Uterus (tissue), 4 donors: ENCODE data around the gene GYG2. TPM values are rescaled to one million over a fixed set of nuclear protein-coding genes. Genes with fewer than 3 reads are reported as not detected.

ENCODE experiments used
- DNase-seq, 2 donors: peaks; one replicate each; pipeline ENCODE4 v3.0.0-alpha.2; 2019 to 2020
- H3K27ac ChIP-seq, 2 donors: fragments of 200-600 bp; sonication (generic); 1 replicate in 1 of 2; 2 replicates in 1 of 2; pipeline ENCODE4 v1.5.1; 2016 to 2018
- H3K27me3 ChIP-seq, 2 donors: fragments of 200-600 bp; sonication (generic); one replicate each; pipeline ENCODE4 v1.5.1; 2018 to 2019; ENCODE audit warnings: control low read depth in 1 of 2
- H3K36me3 ChIP-seq, 2 donors: fragments of 200-600 bp; sonication (generic); one replicate each; pipeline ENCODE4 v1.5.1; 2019; ENCODE audit warnings: control low read depth in 1 of 2
- H3K4me1 ChIP-seq, 2 donors: fragments of 200-600 bp; sonication (generic); one replicate each; pipeline ENCODE4 v1.5.1; 2018 to 2019; ENCODE audit warnings: control low read depth in 1 of 2
- H3K4me3 ChIP-seq, 2 donors: fragments of 200-600 bp; sonication (generic); 1 replicate in 1 of 2; 2 replicates in 1 of 2; pipeline ENCODE4 v1.5.1; 2018 to 2019; ENCODE audit warnings: mild to moderate bottlenecking in 1 of 2
- H3K9me3 ChIP-seq, 2 donors: fragments of 200-600 bp; sonication (generic); one replicate each; pipeline ENCODE4 v1.5.1; 2019; ENCODE audit warnings: control low read depth in 1 of 2
- CTCF ChIP-seq, 4 experiments: fragments of 200-600 bp in 2 of 4; fragments of 450-650 bp in 2 of 4; sonication (generic) in 2 of 4; IDR thresholded peaks; one replicate each; pipeline ENCODE4 v1.5.1; 2016 to 2019; ENCODE audit warnings: antibody characterized with exemption in 4 of 4, mild to moderate bottlenecking in 2 of 4, moderate library complexity in 1 of 4
- POLR2A ChIP-seq, 2 donors: fragments of 450-650 bp; IDR thresholded peaks; one replicate each; pipeline ENCODE4 v1.6.1; 2016; ENCODE audit warnings: antibody characterized with exemption in 2 of 2, mild to moderate bottlenecking in 1 of 2, moderate library complexity in 1 of 2
- intact Hi-C: fragments of 100-400 bp; cut with DNase I; formaldehyde crosslinking; loops from one replicate; pipeline ENCODE4 v1.15.1; 2023; ENCODE audit warnings: low total_unique reads
- total RNA-seq, 4 donors: library from RNA; depleted of rRNA in 3 of 4; stranded (reverse); fragments of >200 nt in 3 of 4; gene quantifications; one replicate each; pipeline versions ENCODE4 v1.1.0 to v1.2.4, GENCODE V29; 2014 to 2023
- donor health status: DM: yes; HTN: yes; CAD: no.

Gene GYG2
- total RNA-seq, 4 donors from 2014 or later = 1.0 to 9.6 (median 2.4) TPM; not detected in 1

- Histone ChIP-seq H3K4me3 (no peak overlapping the region), H3K9me3 (no peaks in the 10 kb centered on the region), H3K36me3 (no peaks in the 10 kb centered on the region), H3K27ac (no peak overlapping the region), H3K27me3 (no peaks in the 10 kb centered on the region), H3K4me1 (no peaks in the 10 kb centered on the region)
- no peak for TF ChIP-seq POLR2A (IDR thresholded peaks at IDR 0.05)
- no peak for TF ChIP-seq CTCF (IDR thresholded peaks at IDR 0.05)
- intact Hi-C loops = no loop called here
- no peak for DNase-seq
Measured at GRCh38 chrX:2910109-2910508, 81.4 kb downstream of the GYG2 start.

GRCh38 chrX:2913118-2913517 lies 84.4 kb downstream of the GYG2 start:
- no peak overlapping the region for H3K27ac ChIP-seq
- no peak for DNase-seq
- no peaks in the 10 kb centered on the region for H3K36me3 ChIP-seq
- TF ChIP-seq CTCF (IDR thresholded peaks at IDR 0.05) (no peak), POLR2A (IDR thresholded peaks at IDR 0.05) (no peak)
- no peak overlapping the region for H3K4me3 ChIP-seq
- no peaks in the 10 kb centered on the region for H3K4me1 ChIP-seq
- no peaks in the 10 kb centered on the region for H3K27me3 ChIP-seq
- no peaks in the 10 kb centered on the region for H3K9me3 ChIP-seq
- intact Hi-C loops = no loop called here

- no peak for DNase-seq
- Histone ChIP-seq H3K27me3 (no peaks in the 10 kb centered on the region), H3K4me1 (no peaks in the 10 kb centered on the region), H3K36me3 (no peaks in the 10 kb centered on the region), H3K9me3 (no peaks in the 10 kb centered on the region), H3K27ac (no peak overlapping the region), H3K4me3 (no peak overlapping the region)
- TF ChIP-seq CTCF (IDR thresholded peaks at IDR 0.05) (no peak), POLR2A (IDR thresholded peaks at IDR 0.05) (no peak)
- intact Hi-C loops = no loop called here
Measured at GRCh38 chrX:2917767-2918166, 89.0 kb downstream of the GYG2 start.

- Histone ChIP-seq H3K27me3 (no peaks in the 10 kb centered on the region), H3K27ac (no peak overlapping the region), H3K4me3 (no peak overlapping the region), H3K4me1 (no peaks in the 10 kb centered on the region), H3K9me3 (no peaks in the 10 kb centered on the region), H3K36me3 (no peaks in the 10 kb centered on the region)
- no peak for DNase-seq
- intact Hi-C loops = no loop called here
- TF ChIP-seq CTCF (IDR thresholded peaks at IDR 0.05) (no peak), POLR2A (IDR thresholded peaks at IDR 0.05) (no peak)
Measured at GRCh38 chrX:2921193-2921592, 92.5 kb downstream of the GYG2 start.

- Histone ChIP-seq H3K36me3 (no peaks in the 10 kb centered on the region), H3K27me3 (no peaks in the 10 kb centered on the region), H3K27ac (no peak overlapping the region), H3K4me1 (no peaks in the 10 kb centered on the region), H3K4me3 (no peak overlapping the region), H3K9me3 (no peaks in the 10 kb centered on the region)
- DNase-seq = no peak
- intact Hi-C loops = no loop called here
- TF ChIP-seq POLR2A (IDR thresholded peaks at IDR 0.05) (no peak), CTCF (IDR thresholded peaks at IDR 0.05) (no peak)
Measured at GRCh38 chrX:2921750-2922149, 93.0 kb downstream of the GYG2 start.
